Panc1 (cell line): ENCODE measurements around the gene PAPPA. TPM values are rescaled to one million over a fixed set of nuclear protein-coding genes. Genes with fewer than 3 reads are reported as not detected.

Experiments used
- ATAC-seq: fragments of 200-7000 bp; cut with Tn5 transposase; 2 replicates; pipeline ENCODE4 v1.9.1; 2020; ENCODE audit warnings: mild to moderate bottlenecking, moderate library complexity
- BruUV-seq: library from RNA; stranded (reverse); fragments of 400-500 nt; replicated peaks from 2 replicates; lab custom pipeline; 2021; lab: Mats Ljungman, UMichigan
- CTCF ChIA-PET: fragments of 300-600 bp; sonication (Branson Sonifier 250); formaldehyde crosslinking; loops from one replicate; lab custom pipeline; 2022; ENCODE audit warnings: antibody characterized with exemption; lab: Charles Lee
- POLR2A ChIA-PET: fragments of 300-600 bp; sonication (Branson Sonifier 250); formaldehyde crosslinking; loops from one replicate; lab custom pipeline; 2022; ENCODE audit warnings: antibody characterized with exemption; lab: Charles Lee
- DNase-seq: peaks from one replicate; pipeline ENCODE4 v3.0.0-alpha.2; 2010; ENCODE audit warnings: low read depth, low spot score
- H3K27ac ChIP-seq: 2 replicates; pipeline ENCODE4 v1.5.1; 2011; ENCODE audit warnings: mild to moderate bottlenecking, low read length, inconsistent platforms
- H3K27me3 ChIP-seq: fragments of 200-500 bp; sonication (Bioruptor generic); 2 replicates; pipeline ENCODE4 v1.6.0; 2014; ENCODE audit warnings: low read length, inconsistent platforms; ENCODE audit not compliant: control insufficient read depth, insufficient read depth
- H3K36me3 ChIP-seq: fragments of 200-500 bp; sonication (Bioruptor generic); 2 replicates; pipeline ENCODE4 v1.5.1; 2014; ENCODE audit warnings: inconsistent platforms, mild to moderate bottlenecking, low read length, moderate library complexity; ENCODE audit not compliant: control insufficient read depth, insufficient read depth
- H3K4me1 ChIP-seq: 2 replicates; pipeline ENCODE4 v1.5.1; 2011; ENCODE audit warnings: inconsistent platforms, mild to moderate bottlenecking, low read length, moderate library complexity; ENCODE audit not compliant: control insufficient read depth, insufficient read depth
- H3K4me3 ChIP-seq, 2 experiments: 2 replicates each; pipeline ENCODE4 v1.5.1; 2011 to 2012; ENCODE audit warnings: low read depth in 2 of 2, low read length in 2 of 2, mild to moderate bottlenecking in 2 of 2, inconsistent platforms in 1 of 2, moderate library complexity in 1 of 2
- H3K9me3 ChIP-seq: fragments of 200-500 bp; sonication (Bioruptor generic); 2 replicates; pipeline ENCODE4 v1.5.1; 2014; ENCODE audit warnings: low read depth, mild to moderate bottlenecking, inconsistent platforms, low read length, moderate library complexity; ENCODE audit not compliant: control insufficient read depth, insufficient read depth
- POLR2AphosphoS5 ChIP-seq: IDR thresholded peaks from 2 replicates; pipeline ENCODE4 v1.6.1; 2012; ENCODE audit warnings: mild to moderate bottlenecking, low read depth, low read length, moderate library complexity
- SIN3A ChIP-seq: IDR thresholded peaks from 2 replicates; pipeline ENCODE4 v1.6.1; 2012; ENCODE audit warnings: low read depth, mild to moderate bottlenecking, low read length, moderate library complexity, borderline replicate concordance; ENCODE audit not compliant: insufficient read depth
- TCF7L2 ChIP-seq: IDR thresholded peaks from 2 replicates; pipeline ENCODE4 v1.6.1; 2011; ENCODE audit warnings: mild to moderate bottlenecking, low read depth, low read length, inconsistent platforms
- in situ Hi-C: cut with HindIII; loops from 2 replicates; pipeline ENCODE4 v1.10.0; 2016; ENCODE audit warnings: low sequenced_read_pairs, low pct_unique_long_range_greater_than_20kb
- intact Hi-C: fragments of 100-400 bp; cut with micrococcal nuclease; formaldehyde crosslinking; loops from one replicate; pipeline ENCODE4 v1.10.0; 2022; ENCODE audit not compliant: unreplicated experiment
- total RNA-seq: library from RNA; stranded (reverse); gene quantifications from one replicate; pipeline ENCODE4 v1.2.1, GENCODE V29; 2021; ENCODE audit not compliant: unreplicated experiment
- TF ChIP-seq, protein P1 (sequence below): fragments of 450-650 bp; IDR thresholded peaks from 2 replicates; pipeline ENCODE4 v1.5.1; 2017; ENCODE audit warnings: mild to moderate bottlenecking
- TF ChIP-seq, protein P2 (sequence below), 2 experiments: IDR thresholded peaks; 2 replicates each; pipeline ENCODE4 v1.6.1; 2011 to 2012; ENCODE audit warnings: low read depth in 2 of 2, control low read depth in 1 of 2, low read length in 1 of 2, mild to moderate bottlenecking in 1 of 2, moderate library complexity in 1 of 2; ENCODE audit not compliant: insufficient read depth in 1 of 2

The PAPPA gene
- total RNA-seq, 1 experiment from 2014 or later: 1.2 TPM

DNA sequence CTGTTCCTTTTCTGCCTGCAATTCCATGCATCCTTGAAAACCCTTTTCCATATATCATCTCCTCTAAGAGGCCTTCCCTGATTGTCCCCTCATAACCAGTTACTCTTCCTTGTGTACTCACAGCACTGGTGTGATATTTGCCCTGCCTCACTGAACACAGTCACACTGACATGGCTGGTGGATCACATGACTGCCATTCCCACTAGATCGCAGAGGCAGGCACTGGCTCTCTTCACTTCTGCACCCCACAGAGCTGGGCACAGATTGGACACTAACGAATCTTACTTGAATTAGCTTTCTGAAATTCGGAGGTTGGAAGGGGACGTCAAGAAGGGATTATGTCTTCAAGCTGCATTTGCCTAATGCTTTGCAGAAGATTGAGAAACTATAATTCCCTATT is 208.0 kb downstream of the PAPPA start:
- no peak for ATAC-seq
- no peak overlapping the region for H3K27ac ChIP-seq
- intact Hi-C loops (no loop called here), in situ Hi-C loops (no loop called here)
- no peak for DNase-seq
- BruUV-seq: no TSS peak
- ChIA-PET CTCF (no interaction called here), POLR2A (no interaction called here)
- no peaks in the 10 kb centered on the region for H3K27me3 ChIP-seq
- no peaks in the 10 kb centered on the region for H3K4me1 ChIP-seq
- H3K36me3 ChIP-seq: no peaks in the 10 kb centered on the region
- no peaks in the 10 kb centered on the region for H3K9me3 ChIP-seq
- TF ChIP-seq SIN3A: no peak
- no peak for TF ChIP-seq POLR2AphosphoS5
- no peak for TF ChIP-seq TCF7L2
- TF ChIP-seq, protein P1, sequence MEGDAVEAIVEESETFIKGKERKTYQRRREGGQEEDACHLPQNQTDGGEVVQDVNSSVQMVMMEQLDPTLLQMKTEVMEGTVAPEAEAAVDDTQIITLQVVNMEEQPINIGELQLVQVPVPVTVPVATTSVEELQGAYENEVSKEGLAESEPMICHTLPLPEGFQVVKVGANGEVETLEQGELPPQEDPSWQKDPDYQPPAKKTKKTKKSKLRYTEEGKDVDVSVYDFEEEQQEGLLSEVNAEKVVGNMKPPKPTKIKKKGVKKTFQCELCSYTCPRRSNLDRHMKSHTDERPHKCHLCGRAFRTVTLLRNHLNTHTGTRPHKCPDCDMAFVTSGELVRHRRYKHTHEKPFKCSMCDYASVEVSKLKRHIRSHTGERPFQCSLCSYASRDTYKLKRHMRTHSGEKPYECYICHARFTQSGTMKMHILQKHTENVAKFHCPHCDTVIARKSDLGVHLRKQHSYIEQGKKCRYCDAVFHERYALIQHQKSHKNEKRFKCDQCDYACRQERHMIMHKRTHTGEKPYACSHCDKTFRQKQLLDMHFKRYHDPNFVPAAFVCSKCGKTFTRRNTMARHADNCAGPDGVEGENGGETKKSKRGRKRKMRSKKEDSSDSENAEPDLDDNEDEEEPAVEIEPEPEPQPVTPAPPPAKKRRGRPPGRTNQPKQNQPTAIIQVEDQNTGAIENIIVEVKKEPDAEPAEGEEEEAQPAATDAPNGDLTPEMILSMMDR: no peak
- TF ChIP-seq, protein P2, sequence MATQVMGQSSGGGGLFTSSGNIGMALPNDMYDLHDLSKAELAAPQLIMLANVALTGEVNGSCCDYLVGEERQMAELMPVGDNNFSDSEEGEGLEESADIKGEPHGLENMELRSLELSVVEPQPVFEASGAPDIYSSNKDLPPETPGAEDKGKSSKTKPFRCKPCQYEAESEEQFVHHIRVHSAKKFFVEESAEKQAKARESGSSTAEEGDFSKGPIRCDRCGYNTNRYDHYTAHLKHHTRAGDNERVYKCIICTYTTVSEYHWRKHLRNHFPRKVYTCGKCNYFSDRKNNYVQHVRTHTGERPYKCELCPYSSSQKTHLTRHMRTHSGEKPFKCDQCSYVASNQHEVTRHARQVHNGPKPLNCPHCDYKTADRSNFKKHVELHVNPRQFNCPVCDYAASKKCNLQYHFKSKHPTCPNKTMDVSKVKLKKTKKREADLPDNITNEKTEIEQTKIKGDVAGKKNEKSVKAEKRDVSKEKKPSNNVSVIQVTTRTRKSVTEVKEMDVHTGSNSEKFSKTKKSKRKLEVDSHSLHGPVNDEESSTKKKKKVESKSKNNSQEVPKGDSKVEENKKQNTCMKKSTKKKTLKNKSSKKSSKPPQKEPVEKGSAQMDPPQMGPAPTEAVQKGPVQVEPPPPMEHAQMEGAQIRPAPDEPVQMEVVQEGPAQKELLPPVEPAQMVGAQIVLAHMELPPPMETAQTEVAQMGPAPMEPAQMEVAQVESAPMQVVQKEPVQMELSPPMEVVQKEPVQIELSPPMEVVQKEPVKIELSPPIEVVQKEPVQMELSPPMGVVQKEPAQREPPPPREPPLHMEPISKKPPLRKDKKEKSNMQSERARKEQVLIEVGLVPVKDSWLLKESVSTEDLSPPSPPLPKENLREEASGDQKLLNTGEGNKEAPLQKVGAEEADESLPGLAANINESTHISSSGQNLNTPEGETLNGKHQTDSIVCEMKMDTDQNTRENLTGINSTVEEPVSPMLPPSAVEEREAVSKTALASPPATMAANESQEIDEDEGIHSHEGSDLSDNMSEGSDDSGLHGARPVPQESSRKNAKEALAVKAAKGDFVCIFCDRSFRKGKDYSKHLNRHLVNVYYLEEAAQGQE (IDR thresholded peaks at IDR 0.05; ENCODE audit: insufficient read depth in 1 of 2, low read depth in 2 of 2, low read length in 1 of 2): no peak
- no peak overlapping the region for H3K4me3 ChIP-seq

- TF ChIP-seq SIN3A: no peak
- H3K9me3 ChIP-seq: no peaks in the 10 kb centered on the region
- DNase-seq (no peak), ATAC-seq (no peak)
- no TSS peak for BruUV-seq
- no peak overlapping the region for H3K4me3 ChIP-seq
- in situ Hi-C loops (no loop called here), intact Hi-C loops (no loop called here)
- ChIA-PET CTCF (no interaction called here), POLR2A (no interaction called here)
- H3K4me1 ChIP-seq: no peaks in the 10 kb centered on the region
- no peaks in the 10 kb centered on the region for H3K27me3 ChIP-seq
- H3K27ac ChIP-seq: no peak overlapping the region
- H3K36me3 ChIP-seq: no peaks in the 10 kb centered on the region
These were observed 208.9 kb downstream of the PAPPA start for GRCh38 chr9:116362493-116362892.

DNA sequence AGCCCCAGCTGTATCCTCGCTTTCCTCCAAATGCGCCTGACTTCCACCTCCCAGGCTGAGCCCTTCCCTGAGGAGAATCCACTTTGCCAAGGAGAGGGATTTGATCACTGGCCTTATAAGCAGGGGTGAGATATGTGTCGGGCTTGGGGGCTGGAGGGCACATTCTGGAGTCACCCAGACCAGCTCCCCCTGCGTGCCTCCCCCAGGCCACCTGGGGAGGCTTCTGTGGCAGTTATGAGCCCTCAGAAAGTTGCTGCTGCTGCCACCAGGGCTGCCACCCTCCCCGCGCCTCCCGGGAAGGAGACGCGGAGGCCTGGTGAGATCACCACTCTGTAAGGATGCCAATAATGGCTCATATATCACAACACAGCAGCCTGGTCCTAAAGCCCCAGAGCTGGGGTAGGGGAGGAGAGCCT is 211.5 kb downstream of the PAPPA start:
- in situ Hi-C loops: no loop called here

More for the DNA sequence above, 211.5 kb downstream of the PAPPA start:
- ATAC-seq (no peak), DNase-seq (no peak)
- H3K9me3 ChIP-seq: no peaks in the 10 kb centered on the region
- CTCF ChIA-PET: no interaction called here
- TF ChIP-seq, protein P2 (IDR thresholded peaks at IDR 0.05; ENCODE audit: insufficient read depth in 1 of 2, low read depth in 2 of 2, low read length in 1 of 2): no peak
- TF ChIP-seq POLR2AphosphoS5 (no peak), TCF7L2 (no peak), SIN3A (no peak)
- TF ChIP-seq, protein P1: no peak
- POLR2A ChIA-PET: no interaction called here
- BruUV-seq: no TSS peak
- H3K36me3 ChIP-seq: no peaks in the 10 kb centered on the region
- no peaks in the 10 kb centered on the region for H3K27me3 ChIP-seq
- H3K4me3 ChIP-seq: no peak overlapping the region
- H3K4me1 ChIP-seq: no peaks in the 10 kb centered on the region
- intact Hi-C loops: no loop called here
- H3K27ac ChIP-seq: no peak overlapping the region
